GM19240 (cell line): ENCODE data around the gene AQP11.
"Not testable (repeated sequence)": the region's sequence is repeated elsewhere in the genome, so short reads cannot be mapped to it uniquely, and the experiment has no call there.

Experiments
- DNase-seq: peaks from one replicate; pipeline ENCODE4 v3.0.0; 2011; ENCODE audit warnings: low spot score; ENCODE audit not compliant: insufficient read length

The AQP11 gene

DNA sequence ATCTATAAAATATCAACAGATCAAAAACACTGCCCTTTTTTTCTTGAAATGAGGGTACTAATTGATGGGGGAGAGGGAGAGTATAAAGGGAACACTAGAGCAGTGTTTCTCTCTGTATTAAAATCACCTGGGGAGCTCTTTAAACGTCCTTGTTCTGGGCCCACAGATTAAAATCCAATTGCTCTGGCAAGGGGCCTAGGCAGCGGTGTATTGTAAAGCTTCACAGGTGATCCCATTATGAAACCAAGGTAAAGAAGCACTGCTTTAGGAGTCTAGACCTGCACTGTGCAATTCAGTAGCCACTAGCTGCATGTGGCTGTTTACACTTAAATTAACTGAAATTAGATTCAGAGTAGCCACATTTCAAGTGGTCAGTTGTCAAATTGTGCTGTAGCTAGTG, 3.0 kb downstream of the AQP11 start:
- DNase-seq: no peak

DNA sequence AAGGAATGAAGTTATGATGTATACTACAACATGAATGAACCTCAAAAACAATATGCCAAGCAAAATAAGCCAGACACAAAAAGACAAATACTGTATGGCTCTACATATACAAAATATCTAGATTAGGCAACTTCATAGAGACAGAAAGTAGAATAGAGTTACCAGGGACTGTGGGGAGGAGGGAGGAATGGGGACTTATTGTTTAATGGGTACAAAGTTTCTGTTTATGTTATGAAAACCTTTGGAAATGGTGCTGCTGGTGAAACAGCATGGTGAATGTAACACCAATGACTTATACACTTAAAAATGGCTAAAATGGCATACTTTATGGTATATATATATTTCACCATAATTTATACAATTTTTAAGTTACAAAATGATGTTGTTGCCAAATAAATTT, 4.1 kb downstream of the AQP11 start:
- no peak for DNase-seq

DNA sequence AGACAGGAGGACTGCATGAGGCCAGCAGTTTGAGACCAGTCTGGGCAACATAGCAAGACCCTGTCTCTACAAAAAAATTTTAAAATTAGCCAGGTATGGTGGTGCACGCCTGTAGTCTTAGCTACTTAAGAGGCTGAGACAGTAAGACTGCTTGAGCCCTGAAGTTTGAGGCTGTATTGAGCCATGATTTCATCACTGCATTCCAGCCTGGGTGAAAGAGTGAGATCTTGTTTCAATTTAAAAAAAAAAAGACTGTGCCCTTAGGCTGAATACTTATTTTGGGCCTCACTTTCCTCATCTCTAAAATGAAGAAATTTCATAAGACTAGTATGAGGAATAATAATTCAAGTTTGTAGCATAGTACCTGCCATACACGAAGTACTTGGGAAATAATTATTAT, 6.9 kb downstream of the AQP11 start:
- DNase-seq: no peak

DNA sequence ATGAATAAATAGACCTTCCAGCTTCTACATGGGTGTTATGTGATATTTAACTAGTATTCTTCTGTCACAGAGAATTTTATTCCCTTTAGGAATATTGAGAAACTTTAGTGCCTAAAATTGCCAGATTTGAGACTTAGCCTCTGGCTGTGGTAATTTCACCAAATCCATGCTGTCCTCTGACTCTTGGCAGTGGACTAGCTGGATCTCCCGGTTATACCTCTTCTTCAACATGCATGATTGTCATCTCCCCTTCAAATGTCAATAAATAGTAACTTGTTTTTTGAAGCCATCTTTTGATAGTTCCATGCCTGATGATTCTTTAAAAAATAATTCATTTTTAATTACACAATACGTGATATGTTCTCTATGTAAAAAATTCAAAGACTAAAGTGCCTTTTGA, 8.4 kb downstream of the AQP11 start:
- no peak for DNase-seq

DNA sequence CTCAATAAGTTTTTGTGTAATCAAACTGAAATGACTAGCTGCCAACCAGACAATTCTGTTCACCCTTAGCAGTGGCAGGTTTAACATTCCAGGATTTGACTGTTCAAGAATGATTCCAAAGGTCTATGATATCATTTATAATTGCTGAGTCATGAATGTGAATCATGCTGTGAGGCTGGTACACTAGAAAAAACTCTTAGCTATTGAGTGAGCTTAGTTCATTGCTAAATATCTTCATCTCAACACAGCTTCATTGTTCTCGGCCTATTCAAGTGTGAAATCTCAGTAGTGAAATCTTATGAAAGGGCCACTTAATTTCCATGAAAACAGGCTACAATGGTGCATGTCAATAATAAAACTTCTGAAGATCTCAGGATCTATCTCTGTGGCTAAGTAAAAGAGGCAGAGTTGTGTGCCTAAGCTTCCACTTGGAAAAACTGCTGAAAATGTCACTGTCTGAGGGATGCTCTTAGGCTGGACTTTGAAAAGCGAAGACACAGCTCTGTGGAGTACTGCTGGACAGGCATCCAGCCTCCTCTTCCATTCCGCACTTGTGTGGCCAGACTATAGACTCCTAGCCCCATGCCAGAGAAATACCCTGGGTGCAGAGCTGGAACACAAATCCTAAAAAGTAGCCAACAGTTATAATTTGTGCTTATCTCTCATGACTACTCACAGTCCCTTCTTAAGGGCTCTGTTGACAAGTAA, 12.8 kb downstream of the AQP11 start:
- DNase-seq: no peak

DNA sequence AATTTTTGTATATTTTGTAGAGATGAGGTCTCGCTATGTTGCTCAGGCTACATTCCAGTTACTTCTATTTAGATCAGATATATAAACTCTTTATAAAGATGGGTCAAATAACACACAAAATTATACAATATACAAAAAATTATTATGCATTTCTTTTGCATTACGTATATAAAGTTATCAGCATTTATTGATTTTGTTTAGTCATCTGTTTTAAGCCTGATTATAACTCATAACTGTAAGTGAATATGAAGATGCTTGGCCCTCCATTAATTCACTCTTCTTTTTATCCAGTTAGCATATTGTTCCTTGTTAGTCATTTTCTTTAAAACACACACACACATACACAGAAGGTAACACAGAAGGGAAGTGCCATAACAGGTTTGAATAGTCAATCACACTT, 14.5 kb downstream of the AQP11 start:
- DNase-seq: no peak

DNA sequence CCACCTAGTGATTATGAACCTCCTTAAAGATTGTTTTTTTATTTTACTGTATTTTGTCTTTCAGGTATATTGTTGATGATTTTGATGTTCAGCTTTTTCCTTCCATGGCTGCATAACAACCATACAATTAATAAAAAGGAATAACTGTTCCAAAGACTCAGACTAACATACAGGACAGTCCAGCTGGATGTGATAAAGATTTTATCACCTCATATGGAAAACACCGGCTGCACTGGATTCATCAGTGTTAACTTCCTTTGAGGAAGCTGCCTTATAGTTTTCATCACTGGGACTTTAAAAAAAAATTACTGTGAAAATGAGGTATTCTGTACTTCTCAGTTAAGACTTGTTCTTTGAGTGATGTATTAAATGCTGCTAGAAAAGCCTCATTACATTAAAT, 19.5 kb downstream of the AQP11 start:
- no peak for DNase-seq

DNA sequence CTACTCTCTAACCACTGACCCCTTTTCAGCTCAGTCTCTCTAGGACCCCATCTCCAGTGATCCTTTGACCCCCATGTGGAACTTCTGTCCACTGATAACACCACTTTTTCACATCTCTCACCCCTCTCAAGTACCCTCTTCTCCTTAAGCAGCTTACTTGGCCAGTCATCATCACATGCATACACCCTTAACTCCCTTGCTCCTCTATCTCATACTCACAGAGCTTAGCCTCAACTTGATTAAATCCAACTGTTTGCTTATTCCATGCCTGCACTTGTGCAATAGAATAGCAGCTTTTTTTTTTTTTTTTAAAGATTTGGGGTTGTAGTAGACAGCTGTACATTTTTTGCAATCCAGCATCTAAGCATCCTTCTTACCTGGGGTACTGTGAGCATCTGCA, 22.2 kb downstream of the AQP11 start:
- DNase-seq: no peak

DNA sequence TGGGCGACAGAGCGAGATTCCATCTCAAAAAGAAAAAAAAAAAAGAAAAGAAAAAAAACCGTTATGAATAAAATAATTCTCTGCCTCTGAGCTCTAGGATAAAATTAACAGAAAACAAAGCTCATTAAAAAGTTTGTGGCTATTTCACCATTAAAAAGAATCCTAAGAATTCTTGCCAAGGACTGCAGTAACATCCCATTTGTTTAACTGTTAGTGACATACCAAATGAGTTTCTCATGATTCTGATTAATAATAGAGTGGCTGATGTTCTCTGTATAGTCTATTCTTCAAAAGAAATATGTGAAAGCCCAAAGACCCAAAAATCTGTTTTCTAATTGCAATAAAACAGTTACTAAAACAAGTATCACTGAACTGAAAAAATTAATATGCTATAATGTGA, 28.1 kb downstream of the AQP11 start:
- DNase-seq: no peak

DNA sequence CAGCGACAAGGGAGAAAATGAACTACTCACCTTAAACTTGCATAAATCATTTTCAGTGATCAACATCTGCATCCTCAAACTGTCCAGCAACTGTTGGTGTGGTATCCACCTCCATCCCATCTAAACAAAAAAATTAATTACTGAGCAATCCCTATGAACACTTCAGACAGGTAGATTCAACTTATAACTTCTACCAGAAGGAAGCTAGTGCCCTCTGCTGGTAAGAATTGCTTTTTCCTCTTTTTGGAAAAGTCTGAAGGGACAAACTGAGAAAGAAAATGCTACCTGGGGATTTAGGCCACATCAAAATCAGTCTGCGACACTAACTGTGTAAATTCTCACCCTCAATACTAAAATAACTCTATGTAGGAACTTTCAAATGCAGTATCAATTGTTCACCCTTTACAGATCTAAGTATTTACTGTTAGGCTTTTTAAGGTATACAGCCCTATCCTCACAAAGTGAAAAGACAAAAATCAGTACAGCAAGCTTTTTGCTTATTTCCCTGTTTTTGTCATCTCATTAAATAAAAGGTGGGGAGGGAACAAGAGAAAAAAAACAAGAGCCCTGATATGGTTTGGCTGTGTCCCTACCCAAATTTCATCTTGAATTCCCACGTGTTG, 29.9 kb downstream of the AQP11 start:
- DNase-seq: no peak

DNA sequence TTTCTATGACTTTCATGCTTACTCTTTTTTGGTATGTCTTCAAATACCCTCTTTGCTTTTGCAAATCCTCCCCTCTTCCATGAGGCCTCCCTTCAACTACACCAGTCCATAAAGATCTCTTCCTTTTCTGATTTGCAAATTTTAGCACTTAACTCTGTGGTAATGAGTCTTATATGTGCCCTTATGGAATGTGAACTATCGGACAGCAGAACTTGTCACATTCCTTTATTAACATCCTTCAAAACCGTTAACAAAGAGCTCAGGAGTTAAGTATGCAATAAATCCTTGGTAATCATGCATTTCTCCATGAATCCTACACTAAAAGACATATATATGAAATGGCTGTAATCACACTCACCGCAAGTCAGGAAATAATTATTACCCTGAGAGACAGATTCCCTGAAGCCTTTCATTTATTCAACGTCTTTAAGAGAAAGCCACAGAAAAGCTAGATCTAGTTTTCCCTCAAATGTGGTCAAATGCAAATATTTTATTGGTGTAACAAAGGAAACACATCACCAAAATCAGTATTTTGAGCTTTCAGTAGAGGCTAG, 40.5 kb downstream of the AQP11 start:
- DNase-seq: no peak

DNA sequence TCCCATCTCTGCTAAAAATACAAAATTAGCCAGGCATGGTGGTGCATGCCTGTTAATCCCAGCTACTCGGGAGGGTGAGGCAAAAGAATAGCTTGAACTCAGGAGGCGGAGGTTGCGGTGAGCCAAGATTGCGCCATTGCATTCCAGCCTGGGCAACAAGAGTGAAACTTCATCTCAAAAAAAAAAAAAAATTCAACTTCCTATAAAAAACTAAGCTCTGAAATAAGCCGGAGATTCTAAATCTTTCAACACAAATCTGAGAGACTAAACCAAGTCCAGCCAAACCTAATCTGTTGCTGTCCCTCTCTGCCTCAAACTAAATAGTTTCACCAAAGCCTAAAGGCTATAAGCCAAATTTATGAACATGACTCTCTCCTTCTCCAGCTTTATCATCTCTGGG, 44.2 kb downstream of the AQP11 start:
- DNase-seq: not testable (repeated sequence)

DNA sequence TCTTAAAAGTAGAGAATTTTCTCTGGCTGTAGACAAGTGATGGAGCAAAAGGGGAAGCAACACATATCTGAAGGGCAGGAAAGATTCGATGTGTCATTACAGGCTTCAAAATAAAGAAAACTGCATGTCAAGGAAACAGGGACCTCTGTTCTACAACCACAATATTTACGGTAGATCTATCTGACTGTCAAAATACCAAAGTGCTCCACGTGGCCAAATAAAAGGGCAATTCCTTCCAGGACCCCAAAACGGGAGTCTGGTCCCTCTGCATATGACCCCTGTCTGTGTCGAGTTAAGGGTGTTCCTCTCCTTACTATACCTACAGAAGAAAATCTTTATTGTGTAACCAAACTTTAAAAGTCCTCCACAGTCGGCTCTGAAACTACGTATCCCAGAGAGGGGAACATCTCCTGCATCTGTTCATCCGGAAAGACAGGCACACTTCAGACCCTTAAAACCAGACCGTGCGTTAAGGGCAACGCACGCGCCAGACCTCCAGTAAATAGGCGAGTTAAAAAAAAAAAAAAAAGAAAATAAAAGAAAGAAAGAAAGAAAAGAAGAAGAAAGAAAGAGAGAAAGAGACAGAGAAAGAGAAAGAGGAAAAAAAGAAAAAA, 47.1 kb downstream of the AQP11 start:
- DNase-seq: no peak

DNA sequence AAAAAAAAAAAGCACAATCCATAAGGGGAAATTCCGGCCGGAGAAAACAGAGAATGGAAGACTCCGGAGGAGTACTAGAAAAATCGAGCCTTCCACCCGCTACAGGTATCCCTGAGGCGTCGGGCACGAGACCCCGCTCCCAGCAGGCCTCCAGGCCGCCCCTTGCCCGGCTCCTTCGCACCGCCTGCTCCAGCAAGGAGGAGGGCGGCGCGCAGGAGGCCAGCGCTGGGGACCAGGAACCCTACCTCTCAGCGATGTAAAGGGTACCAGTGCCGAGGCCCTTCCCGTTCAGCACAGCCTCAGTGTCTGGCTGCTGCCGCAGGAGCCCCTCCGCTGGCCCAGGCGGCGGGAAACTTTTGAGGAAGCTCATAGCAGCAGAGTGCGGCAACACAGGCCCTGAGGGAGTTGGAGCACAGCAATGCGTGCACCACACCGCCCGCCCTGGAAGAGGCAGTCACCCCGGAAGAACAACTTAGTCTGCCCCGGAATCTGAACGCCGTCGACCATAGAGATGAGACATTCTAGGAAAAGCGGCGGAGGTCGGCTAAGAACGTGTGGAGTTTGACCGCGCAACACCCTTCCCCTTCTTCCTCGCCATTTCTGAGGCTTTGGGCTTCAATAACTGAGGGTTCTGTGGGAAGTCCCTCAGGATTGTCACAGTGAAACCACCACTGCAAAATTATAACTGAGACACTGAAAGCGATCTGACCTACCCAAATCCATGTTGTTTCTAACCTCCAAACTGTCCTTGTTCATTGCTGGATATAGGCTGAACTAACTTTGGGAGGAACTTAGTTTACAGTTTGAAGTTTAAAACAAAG, 47.8 kb downstream of the AQP11 start, which contains the start of gene CLNS1A:
Gene CLNS1A (minus strand): TSS at position 450 of the 821 bp plus-strand sequence. CDS start 80 bp downstream, at position 370.
- peak; percentile 19 for DNase-seq

DNA sequence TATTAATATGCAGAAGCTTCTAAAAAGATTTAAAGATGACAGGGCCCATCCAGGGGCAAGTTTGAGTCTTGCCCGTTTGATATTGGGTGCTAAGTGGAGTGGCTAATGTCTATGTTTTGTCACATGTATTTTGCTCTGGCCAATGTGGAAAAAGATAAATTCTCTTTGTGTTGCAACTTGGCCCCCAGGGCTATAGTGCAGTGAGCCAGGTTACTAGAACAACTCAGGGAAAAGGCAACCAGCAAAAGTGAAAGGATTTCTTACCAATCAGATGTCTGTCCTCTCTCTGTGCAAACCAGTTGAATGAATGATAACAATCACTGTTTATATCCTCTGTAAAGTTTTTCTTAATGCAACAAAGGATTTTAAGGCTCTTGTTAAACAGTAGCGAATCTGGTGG, 52.5 kb downstream of the AQP11 start:
- no peak for DNase-seq

DNA sequence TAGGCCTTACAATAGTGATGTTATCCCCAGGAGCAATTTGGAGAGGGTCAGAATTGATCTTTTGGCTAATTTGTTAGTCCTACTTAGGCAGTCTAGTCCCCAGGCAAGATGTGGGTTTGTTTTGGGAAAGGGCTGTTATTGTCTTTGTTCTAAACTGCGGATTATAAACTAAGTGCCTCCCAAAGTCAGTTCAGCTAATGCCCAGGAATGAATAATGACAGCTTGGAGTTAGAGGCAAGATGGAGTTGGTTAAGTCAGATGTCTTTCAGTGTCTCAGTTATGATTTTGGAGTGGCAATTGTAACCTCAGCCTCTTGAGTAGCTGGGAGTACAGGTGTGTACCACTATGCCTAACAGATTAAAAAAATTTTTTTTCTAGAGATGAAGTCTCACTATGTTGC, 55.1 kb downstream of the AQP11 start:
- no peak for DNase-seq

DNA sequence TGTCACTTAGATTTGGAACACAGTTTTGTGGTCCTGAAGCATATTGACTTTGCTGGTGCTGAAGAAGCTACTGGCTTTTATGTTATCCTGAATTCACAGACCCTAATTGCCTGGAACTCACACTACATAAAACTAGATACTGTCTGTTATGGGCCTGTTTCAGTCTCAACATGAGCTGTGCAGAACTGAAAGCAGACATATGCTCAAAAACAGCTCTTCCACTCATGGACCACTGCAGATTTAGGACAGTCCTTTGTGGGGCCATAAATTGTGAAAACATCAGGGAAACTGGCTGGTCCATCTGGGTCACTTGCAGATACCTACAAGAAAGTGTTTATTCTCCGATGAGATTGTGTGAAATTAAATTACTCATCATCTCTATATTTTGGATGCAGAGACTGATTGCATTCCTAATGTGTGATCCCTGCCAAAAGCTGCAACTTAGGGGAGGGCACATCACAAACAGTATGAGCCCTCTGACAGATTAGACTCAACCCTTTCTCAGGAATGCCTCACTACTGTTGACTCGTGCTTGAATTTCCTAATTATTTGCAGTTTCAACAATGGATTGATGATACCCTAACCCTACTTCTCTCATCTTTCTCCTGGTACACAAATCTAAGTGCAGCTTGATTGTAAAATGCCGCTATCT, 58.0 kb downstream of the AQP11 start:
- DNase-seq: no peak

DNA sequence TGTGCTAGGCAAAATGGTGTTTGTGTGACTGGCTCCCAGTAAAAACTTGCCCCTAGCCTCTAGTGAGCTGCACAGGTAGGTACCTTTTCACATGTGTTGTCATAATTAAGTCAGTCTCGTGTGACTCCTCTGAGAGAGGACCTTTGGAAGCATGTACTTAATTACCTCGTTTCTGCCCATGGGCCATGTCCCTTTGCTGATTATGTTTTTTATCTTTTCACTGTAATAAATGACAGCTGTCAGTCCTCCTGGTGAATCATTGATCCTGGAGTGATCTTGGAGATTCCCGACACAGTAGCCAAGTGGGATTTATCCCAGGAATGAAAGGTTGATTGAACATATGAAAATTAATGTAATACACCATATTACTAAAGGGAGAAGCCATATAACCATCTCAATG, 60.4 kb downstream of the AQP11 start:
- DNase-seq: no peak

DNA sequence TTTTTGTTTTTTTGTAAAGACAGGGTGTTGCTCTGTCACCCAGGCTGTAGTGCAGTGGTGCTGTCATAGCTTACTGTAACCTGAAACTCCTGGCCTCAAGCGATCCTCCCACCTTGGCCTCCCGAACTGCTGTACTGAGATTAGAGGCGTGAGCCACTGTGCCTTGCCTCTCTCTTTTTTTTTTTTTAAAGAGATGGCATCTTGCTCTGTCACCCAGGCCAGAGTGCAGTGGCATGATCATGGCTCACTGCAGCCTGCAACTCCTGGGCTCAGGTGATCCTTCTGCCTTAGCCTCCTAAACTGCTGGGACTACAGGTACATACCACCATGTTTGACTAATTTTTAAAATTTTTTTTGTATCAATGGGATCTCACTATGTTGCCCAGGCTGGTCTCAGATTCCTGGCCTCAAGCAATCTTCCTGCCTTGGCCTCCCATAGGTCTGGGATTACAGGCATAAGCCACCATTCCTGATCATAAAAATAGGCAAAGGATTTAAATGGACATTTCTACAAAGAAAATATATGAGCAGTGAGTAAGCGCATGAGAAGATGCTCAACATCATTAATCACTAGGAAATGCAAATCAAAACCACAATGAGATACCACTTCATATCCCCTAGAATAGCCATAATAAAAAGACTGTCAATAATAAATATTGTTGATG, 65.1 kb downstream of the AQP11 start:
- DNase-seq: no peak

DNA sequence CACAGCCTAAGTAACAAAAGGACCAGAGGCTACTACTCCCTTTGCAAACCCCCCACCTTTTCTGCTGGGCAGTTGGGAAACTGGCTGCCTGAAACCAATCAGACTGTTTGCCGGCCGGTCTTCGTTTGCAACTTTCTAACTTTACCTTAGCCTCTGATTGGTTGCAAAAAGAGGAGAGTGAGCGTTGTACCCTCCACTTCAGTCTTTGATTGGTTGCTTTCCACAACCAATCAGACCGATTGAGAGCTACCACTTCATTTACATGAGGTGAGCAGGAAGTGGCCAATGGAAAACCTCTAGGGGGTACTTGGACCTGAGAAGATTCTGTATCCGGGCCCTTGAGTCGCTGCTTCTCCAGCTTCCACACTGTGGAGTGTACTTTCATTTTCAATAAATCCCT, 66.6 kb downstream of the AQP11 start:
- DNase-seq: no peak
